NB4 (cell line): ENCODE data around the gene TAF3.
A peak's percentile ranks its signal among the peaks of the same experiment; 100 is the strongest.

Experiments
- DNase-seq: peaks from one replicate; pipeline ENCODE4 v3.0.0; 2010; ENCODE audit warnings: low read depth
- H3K4me3 ChIP-seq: one replicate; pipeline ENCODE4 v1.5.1; 2011; ENCODE audit warnings: mild to moderate bottlenecking, low read depth, low read length, moderate library complexity
- CTCF ChIP-seq: IDR thresholded peaks from one replicate; pipeline ENCODE4 v1.5.1; 2012; ENCODE audit warnings: low read depth, low read length
- MAX ChIP-seq: IDR thresholded peaks from 2 replicates; pipeline ENCODE4 v1.6.1; 2011; ENCODE audit warnings: low read depth, low read length
- MYC ChIP-seq: IDR thresholded peaks from 2 replicates; pipeline ENCODE4 v1.6.1; 2011; ENCODE audit warnings: low read depth, low read length
- POLR2A ChIP-seq: IDR thresholded peaks from 2 replicates; pipeline ENCODE4 v1.6.1; 2011; ENCODE audit warnings: mild to moderate bottlenecking; ENCODE audit not compliant: insufficient read length; ENCODE audit errors: extremely low read depth

TAF3 gene

GRCh38 chr10:7872041-7872442 lies 53.7 kb downstream of the TAF3 start:
- DNase-seq: peak; percentile 22
- TF ChIP-seq CTCF (peak; percentile 25), POLR2A (no peak)
- peak overlapping the region; percentile 25 for H3K4me3 ChIP-seq

GRCh38 chr10:7874864-7875263 lies 56.6 kb downstream of the TAF3 start:
- DNase-seq: no peak
- no peak overlapping the region for H3K4me3 ChIP-seq
- TF ChIP-seq CTCF (no peak), MAX (no peak), MYC (no peak), POLR2A (no peak)

- DNase-seq: no peak
- no peak for TF ChIP-seq MYC
- no peak for TF ChIP-seq MAX
- TF ChIP-seq CTCF: no peak
- TF ChIP-seq POLR2A: no peak
- H3K4me3 ChIP-seq: no peak overlapping the region
Observed at GRCh38 chr10:7876541-7877127, 58.3 kb downstream of the TAF3 start.

- DNase-seq: no peak
- TF ChIP-seq MYC: no peak
- TF ChIP-seq POLR2A: no peak
- TF ChIP-seq MAX: no peak
- no peak for TF ChIP-seq CTCF
- H3K4me3 ChIP-seq: no peak overlapping the region
Observed at GRCh38 chr10:7881119-7881518, 62.8 kb downstream of the TAF3 start.

- TF ChIP-seq MYC: no peak
- TF ChIP-seq MAX: no peak
- no peak for TF ChIP-seq CTCF
- TF ChIP-seq POLR2A: no peak
Observed at GRCh38 chr10:7886056-7886455, 67.8 kb downstream of the TAF3 start.

GRCh38 chr10:7887174-7887816 lies 69.0 kb downstream of the TAF3 start:
- no peak overlapping the region for H3K4me3 ChIP-seq
- TF ChIP-seq MYC: no peak
- TF ChIP-seq MAX: no peak
- TF ChIP-seq POLR2A: no peak
- TF ChIP-seq CTCF: no peak
- no peak for DNase-seq

More at GRCh38 chr10:7886056-7886455, 67.8 kb downstream of the TAF3 start:
- no peak for DNase-seq
- H3K4me3 ChIP-seq: no peak overlapping the region
